ENCODE results near the gene EFCAB7.

- TF ChIP-seq CTCF (IDR thresholded peaks at IDR 0.05; ENCODE audit: control extremely low read depth in 1 of 3, insufficient read depth in 1 of 3, low read depth in 1 of 3, low read length in 3 of 3) (no peak), POLR2A (IDR thresholded peaks at IDR 0.05; ENCODE audit: control extremely low read depth in 1 of 2, low read depth in 2 of 2, low read length in 2 of 2) (no peak), TAF1 (IDR thresholded peaks at IDR 0.05; ENCODE audit: low read depth, low read length) (no peak), CBX8 (IDR thresholded peaks at IDR 0.05; ENCODE audit: borderline replicate concordance, low read depth, low read length) (no peak), RNF2 (IDR thresholded peaks at IDR 0.05; ENCODE audit: borderline replicate concordance, low read depth, low read length, missing control alignments, poor library complexity, severe bottlenecking) (no peak), GABPA (IDR thresholded peaks at IDR 0.05; ENCODE audit: borderline replicate concordance, insufficient read depth, low read length) (no peak), MAFK (IDR thresholded peaks at IDR 0.05; ENCODE audit: low read depth, low read length) (no peak), POLR2AphosphoS5 (IDR thresholded peaks at IDR 0.05; ENCODE audit: low read depth, low read length) (no peak), EP300 (IDR thresholded peaks at IDR 0.05; ENCODE audit: borderline replicate concordance in 1 of 2, low read depth in 2 of 2, low read length in 2 of 2) (no peak)
Observed at GRCh38 chr1:63601061-63601460, 77.7 kb downstream of the EFCAB7 start.

All from H1 (cell line).